Measurements from ENCODE around the gene CCNE1.

CCNE1 gene

DNA sequence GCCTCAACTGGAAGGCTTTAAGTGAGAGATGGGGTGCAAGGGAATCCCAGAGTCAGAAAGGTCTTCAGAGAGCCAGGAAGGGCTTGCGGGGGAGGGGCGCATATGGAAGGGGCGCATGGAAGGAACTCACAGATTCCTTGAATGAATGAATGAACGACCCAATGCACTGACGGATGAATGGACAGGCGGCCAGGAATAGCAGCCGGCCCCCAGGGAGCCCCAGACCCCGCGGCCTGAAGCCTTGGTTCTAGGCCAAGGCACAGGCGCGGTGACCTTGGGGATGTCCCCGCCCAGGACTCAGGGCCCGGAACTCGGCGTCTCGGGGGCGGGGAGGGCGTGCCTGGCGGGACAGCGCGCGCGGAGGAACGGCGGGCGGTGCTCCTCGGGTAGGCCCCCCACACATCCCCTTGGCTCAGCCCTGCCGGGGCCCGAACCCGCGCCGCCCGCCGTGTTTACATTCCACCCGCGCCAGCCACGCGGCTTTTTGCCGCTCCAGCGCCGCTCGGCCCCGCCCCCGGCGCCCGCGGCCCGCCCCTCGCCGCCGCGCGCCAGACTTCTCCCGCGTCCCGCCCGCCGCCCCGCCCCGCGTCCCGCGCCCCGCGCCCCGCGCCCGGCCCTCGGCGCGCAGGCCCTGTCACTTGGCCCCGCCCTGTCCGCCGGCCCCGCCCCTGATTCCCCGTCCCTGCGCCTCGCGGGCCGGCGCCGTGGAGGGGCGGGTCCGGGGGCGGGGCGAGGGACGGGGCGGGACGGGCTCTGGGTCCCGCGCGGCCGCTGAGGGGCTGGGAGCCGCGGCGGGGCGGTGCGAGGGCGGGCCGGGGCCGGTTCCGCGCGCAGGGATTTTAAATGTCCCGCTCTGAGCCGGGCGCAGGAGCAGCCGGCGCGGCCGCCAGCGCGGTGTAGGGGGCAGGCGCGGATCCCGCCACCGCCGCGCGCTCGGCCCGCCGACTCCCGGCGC is at the start of gene CCNE1:
Gene CCNE1 (plus strand): TSS at position 867 of the 955 bp plus-strand sequence. CDS start 565 bp downstream, outside the sequence.
- peak; percentile 94 for DNase-seq

DNA sequence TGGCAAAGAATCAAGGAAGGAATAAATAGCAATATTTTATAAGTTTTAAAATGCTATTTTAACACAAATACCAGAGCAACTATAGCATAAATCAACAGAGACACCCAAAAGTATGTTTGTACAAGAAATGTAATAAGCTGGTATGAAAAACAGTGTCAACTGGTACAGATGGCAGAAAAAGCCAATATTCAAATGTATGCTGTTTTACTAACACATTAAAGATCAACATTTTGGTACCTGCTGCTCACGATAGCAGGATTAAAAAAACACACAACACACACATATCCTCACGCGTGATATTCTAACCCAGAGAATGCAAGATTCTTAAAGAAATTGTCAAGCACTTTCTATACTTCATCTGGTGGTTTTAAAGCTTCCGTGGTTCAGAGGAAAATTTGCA is 48.6 kb upstream of the CCNE1 start:
- DNase-seq = no peak

DNA sequence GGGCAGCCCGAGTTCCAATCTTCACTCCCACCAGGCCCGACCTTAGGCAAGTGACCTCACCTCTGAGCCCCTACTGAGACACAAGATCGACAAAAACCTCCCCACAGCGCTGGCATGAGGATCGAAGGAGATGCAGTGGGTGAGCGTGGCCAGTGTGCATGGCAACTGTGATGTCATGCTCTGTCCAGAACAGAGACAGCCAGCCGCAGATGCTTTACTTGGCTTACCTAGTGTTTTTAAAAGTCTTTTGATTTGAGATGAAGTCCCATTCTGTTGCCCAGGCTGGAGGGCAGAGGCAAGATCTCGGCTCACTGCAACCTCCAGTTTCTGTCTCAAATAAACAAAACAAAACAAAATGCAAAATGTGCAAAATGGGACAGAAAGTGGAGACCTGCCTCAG is 47.4 kb upstream of the CCNE1 start:
- DNase-seq = no peak

DNA sequence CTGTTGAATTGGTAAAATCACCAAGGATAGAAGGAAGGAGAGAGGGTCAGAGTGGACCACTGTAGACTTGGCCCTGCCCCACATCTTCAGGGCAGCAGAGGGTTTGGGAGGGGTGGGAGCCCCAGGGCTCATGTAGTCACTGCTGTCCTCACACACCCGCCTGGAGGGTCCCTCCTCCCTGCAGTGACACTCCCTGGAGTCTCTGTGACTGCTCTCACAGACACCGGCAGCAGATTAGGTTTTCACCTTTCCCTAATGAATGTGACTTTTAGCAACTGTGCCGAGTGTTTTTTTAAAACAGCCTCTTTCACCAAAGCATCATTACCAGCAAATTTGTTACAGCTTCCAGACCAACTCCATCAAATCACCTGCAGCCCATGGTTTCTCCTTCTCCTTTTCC is 45.7 kb upstream of the CCNE1 start:
- no peak for DNase-seq

DNA sequence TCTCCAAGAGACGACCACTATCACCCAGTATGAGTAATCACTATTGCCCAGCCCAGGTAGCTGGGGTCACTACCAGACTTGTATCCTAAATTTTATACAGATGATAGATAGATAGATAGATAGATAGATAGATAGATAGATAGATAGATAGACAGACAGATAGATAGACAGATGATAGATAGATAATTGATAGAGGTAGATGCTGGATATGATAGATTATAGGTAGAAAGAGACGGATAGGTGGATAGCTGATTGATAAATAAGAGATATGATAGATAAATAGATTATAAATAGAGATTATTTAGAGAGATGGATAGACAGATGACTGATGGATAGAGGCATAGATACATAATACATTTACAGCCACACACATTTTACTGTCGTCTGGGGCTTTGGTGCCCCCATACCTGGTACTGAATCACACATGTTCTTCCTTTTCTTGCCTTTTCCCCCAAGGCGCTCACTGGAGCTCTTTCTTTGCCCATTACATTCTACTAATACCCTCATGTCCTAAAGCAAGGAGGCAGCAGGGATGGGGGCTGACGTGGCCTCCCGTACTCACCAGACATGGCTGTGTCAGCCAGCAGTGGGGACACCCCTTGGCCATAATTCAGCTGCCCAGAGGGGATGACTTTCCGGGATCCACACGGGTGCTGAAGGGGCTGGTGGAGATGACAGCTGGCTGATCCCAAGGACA is 44.6 kb upstream of the CCNE1 start:
- DNase-seq = no peak

DNA sequence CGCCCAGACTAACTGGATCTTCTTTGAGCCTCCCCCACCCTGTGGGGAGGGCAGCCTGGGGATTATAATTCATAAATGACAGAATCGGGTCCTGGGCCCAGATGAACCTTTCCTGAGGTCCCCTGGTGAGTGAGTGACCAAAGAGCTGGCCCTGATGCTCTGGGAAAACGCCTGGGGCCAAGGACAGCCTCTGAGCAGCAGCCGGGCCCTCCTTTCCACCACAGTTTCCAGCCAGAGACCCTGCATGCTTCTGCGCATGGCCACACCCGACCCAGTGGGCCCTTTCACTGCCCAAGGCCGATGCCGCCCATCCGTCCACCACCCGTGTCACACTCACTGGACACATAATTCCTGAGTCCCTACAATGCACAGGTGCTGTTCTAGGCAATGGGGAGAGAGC is 43.6 kb upstream of the CCNE1 start:
- DNase-seq = no peak

DNA sequence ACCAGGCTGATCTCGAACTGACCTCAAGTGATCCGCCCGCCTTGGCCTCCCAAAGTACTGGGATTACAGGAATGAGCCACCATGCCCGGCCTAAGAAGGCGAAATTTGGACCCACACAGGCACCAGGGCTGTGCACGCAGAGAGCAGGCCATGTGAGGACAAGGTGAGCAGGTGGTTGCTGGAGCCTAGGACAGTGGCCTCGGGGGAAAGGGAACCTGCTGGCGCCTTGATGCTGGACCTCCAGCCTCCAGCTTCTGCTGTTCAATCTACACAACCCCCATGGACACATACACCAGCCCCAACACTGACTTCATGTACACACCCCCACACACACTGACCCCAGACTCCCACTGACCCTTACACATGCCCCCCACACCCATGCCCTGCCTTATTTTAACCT is 41.8 kb upstream of the CCNE1 start:
- no peak for DNase-seq

DNA sequence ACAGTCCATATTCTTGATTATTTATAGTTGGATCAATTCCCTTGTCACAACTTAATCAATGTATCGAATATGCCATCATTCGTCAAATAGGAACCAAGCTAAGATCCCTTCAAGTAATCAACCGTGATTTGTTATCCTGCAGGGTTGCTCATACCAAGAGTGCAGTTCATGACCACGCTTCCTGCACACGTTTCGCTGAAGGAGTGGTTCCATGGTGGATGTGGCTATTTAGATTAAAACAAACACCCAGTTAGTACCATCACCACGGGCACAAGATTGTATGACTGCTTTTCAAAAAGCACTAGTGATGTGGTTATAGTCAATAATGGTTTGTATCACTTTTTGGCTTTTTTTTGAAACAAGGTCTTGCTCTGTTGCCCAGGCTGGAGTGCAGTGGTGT is 41.1 kb upstream of the CCNE1 start:
- DNase-seq = no peak

DNA sequence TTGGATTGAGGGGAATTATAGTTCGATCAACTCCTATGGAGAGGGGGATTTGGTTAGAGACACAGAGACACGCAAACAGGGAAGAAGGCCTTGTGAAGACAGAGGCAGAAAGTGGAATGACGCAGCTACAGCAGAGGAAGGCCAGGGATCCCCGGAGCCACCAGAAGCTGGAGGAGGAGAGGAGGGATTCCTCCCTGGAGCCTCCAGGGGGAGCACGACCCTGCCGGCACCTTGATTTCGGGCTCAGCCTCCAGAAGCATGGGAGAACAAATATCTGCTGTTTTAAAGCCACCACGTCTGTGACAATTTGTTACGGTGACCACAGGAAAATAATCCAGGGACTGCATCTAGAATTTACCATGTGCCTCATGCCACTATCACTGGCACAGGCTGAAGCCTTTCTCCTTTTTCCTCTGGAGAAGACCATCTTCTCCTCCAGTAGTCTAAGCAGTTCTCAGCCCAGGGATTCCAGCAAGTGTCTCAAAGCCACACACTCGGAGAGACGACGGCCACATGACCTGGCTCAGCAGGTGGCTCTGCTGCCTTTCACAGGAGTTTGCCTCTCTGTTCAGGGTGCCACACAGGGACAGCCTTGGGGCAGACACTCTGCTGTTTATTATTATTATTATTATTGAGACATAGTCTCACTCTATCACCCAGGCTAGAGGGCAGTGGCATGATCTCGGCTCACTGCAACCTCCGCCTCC is 39.9 kb upstream of the CCNE1 start:
- peak; percentile 77 for DNase-seq

DNA sequence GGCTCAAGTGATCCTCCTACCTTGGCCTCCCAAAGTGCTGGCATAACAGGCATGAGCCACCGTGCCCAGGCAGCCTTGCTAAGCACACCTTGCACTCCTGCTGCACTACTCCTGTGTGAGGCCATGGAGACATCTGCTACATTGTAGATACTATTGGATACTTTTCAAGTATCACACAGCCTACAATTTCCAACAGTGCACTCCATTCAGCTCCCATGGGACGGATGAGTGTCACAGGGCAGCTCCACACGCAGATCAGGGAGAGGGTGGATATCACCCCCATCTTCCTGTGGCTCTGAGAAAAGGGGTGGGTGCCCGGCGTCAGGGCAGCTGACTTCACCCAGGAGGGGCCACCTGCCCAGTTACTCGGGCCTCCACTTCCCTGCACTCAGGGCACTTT is 39.1 kb upstream of the CCNE1 start:
- no peak for DNase-seq

DNA sequence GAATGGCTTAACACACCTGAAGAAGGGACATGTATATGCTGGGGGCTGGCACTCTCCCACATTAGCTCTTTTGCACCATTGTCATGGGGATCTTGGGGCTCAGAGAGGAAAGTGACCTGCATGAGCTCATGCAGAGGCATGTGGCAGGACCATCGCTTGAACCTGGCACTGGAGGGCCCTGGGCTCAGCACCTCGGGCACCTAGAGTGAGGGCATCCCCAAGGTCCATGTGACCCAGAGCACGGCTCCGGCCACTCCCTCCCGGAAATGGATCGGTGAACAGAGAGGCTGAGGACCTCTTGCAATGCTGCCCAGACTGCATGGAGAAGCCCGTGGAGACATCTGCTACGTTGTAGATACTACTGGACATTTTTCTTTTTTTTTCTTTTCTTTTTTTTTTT is 38.6 kb upstream of the CCNE1 start:
- no peak for DNase-seq

DNA sequence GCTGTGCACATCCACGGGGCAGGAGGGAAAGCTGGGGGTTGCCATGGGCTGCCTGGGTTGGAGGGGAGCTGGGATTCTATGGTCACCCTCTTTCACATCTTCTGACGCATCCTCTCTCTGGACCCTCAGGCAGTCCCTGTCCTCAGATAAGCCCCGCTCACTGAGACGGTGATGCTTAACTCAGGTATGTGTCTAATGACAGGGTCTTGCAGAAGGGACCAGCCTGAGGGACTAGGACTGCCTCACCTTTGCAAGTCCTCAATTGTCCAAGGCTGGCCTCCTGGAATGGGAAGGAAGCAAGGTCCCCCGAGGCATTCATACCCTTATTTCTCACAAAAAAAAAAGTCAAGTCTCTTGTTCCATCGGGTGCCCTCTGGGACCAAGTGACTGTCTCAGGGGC is 37.7 kb upstream of the CCNE1 start:
- DNase-seq = no peak

DNA sequence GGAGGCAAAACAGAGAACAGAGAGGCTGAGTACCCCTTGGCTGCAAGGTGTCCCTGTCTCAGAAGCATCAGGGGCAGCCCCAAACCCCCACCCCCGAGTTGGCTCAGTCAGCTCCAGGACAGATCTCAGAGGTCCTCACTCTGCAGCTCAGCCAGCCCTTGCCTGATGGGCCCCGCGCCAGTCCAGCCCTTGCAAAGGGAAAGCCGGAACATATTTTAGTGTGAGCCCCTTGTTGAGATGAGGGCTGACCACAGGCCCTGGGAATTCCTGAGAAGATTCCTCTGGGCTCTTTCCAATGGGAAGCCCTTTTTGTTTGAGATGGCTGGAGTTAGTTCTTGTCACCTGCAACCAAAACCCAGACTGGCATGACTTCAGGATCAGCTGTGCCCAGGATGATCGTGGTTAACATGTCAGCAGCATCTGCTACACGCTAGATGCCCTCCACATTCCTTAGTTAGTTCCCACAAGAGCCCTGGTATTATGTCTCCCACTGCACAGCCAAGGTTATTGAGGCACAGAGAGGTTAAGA is 33.9 kb upstream of the CCNE1 start:
- DNase-seq = no peak

DNA sequence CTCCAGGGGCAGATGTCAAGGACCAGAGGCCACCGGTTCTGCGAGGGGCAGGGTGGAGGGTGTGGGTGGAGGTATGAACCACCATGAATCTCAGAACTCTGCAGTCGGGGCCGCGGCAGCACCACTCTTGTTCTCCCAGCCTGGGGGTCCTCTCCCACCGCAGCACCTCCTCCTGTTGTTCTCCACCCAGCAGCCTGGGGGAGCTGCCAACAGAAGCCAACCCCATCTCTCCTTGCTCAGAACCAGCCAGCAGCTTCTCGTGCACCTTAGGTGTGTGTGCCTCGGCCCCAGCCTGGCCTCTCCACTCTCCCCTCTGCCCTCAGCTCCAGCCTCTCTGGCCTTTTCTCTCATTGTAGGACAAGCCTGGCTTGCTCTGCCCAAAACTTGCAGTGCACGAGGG is 31.9 kb upstream of the CCNE1 start:
- DNase-seq = peak; percentile 17

DNA sequence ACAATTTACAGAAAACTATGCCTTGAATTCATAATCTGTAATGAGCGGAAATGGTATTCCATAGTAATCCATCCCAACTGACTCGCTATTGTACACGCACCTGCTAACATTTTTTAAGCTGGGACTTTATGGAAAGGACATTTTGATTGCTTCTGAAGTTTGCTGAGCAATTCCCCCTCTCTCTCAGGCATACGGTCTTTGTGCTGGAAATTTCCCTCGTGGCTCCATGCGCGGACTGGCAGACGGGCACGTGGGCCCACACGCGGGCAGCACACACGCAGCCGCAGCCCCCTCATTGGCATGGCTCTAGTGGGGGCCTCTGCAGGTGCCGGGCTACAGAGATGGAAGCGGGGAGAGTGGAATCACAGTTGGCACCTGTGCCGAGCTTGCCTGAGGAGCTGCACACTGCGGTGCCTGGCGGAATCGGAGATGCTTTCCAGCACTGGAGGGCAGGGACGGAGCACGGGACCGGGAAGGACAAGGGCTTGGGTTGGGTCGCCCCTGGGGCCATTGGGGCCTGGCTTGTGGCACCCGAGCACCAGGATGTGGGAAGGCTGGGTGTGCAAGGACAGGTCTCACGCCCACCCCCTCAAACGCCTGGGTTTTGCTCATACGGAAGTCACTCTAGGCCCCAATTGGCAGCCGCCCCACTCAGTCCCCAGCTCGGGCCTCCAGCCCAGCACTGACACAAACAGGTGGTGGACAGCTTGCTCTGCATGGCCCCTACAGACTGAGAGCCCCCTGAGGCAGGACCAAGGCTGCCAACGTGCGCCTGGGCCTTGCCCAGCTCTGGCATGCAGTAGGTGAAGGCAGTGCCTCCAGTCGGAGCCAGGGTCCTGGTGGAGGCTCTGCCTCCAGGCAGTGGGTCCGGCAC is 30.2 kb upstream of the CCNE1 start:
- DNase-seq = no peak

DNA sequence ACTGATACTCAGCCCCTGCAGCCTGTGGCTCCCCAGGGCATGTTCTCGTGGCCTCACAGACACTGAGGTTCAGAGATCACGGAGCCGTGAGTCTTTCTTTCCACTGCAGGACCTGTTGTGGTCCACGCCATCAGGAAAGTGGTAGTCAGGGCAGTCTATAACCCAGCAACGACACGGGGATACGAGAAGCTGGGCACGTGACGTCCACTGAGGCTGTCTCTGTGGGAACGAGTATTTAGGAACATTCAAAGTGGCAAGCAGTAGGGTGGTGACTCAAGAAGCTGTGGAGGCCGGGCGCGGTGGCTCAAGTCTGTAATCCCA is 29.6 kb upstream of the CCNE1 start:
- no peak for DNase-seq

DNA sequence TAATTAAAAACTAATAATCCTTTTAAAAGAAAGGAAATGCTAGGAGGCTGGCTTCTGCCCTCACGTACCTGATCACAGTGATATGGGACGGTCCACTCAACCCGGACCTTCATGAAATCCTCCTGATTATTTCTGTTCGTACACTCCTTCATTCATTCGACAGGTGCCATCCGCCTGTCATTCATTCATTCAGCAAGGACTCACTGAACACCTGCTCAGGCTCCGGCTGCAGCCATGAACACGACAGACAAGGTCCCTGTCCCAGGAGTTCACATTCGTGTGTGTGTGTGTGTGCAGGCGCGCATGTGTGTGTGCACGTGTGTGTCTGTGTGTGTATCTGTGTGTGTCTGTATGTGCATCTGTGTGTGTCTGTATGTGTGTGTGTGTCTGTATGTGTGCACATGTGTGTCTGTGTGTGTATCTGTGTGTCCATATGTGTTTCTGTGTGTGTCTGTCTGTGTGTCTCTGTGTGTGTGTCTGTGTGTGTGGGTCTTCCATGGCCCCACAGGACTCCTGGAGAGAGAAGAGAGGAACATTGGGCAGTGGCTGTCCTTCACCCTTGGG is 28.1 kb upstream of the CCNE1 start:
- no peak for DNase-seq

DNA sequence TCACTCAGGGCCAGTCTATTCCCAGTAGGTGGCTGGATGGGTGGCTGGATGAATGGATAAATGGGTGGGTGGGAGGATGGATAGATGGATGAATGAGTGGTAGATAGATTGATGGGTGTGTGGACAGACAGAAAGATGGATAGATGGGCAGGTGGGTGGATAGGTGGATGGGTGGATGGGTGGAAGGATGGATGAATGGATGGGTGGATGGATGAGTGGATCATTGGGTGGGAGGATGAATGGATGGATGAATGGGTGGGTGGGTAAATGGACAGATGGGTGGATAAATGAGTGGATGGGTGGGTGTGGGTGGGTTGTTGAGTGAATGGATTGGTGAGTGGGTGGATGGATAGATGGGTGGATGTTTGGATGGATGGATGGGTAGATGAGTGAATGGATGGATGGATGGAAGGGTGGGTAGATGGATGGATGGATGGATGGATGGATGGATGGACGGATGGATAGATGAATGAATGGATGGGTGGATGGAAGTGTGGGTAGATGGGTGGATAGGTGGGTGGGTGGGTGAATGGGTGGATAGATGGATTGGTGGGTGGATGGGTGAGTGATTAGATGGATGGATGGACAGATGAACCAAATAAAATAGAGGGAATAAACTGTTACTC is 27.1 kb upstream of the CCNE1 start:
- DNase-seq = no peak

DNA sequence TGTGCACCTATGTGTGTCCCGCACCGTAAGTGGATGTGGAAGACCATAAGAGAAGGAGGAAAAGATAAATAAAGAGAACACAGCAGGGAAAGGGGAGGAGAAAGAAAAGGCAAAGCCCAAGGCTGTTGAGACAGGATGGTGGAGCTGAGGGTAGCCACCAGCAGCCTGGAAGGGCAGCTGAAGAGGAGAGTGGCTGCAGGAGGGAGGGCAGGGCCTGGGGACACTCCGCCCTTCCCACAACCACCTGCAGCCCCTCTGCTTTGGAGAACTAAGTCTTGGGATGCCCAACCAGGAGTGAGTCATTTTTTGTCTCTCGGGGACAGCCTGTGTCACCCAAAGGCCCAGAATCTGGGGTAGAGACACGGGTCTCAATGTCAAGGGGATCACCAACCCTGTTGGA is 26.4 kb upstream of the CCNE1 start:
- no peak for DNase-seq

DNA sequence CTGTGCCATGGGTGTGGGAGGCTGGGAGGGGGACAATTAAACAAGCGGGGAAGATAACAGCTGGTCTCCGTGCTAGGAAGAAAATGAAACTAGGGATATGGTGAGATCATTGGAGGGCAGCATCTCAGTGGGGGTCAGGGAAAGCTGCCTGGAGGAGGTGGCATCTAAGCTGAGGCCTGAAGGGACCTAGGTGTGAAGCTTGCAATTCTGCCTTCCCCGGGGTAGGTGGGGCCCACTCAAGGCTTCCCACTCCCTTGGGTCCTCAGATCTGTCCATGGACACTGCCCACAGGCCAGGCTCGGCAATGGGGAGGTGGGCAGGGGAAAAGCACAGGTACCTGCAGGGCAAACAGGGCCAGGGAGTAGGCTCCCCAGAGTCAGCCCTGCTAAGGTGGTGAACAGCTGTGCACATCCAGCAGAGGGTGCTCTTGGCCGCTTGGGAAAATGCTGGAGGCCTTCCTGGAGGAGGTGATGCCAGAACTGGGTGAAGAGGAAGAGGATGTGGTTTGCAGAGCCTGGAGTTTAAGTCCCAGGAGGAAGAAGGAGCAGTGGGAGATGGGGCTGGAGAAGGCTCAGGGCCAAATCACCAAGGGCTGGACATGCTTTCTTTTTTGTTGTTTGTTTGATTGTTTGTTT is 25.7 kb upstream of the CCNE1 start:
- DNase-seq = peak; percentile 15

DNA sequence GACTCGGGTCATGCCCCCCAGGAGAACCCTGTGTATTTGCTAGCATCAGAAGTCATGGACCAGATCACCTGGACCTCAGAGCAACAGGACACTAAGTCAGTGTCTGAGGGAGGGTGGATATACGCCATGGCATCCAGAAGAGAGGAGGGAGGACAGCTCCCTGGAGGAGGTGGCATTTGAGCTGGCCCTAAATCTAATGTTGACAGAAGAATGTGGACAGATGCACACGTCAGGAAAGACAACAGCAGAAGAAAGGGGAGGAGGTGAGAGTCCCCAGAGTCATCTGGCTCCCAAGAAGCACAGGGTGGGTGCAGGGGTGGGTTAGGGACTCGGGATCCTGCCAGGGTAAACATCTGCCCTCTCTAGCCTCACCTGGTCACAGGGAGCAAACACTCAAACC is 24.5 kb upstream of the CCNE1 start:
- DNase-seq = no peak

Data from hematopoietic multipotent progenitor cell treated with erythropoietin and hydrocortisone succinate and interleukin-3 and kit ligand, for 4 days (in vitro differentiated cells).